Kidney epithelial cell (primary cell): ENCODE measurements around the gene ZNF526. TPM values are rescaled to one million over a fixed set of nuclear protein-coding genes. Genes with fewer than 3 reads are reported as not detected.

ENCODE experiments used
- DNase-seq: peaks from one replicate; pipeline ENCODE4 v3.0.0-alpha.2; 2010; ENCODE audit warnings: low read depth
- H3K27me3 ChIP-seq: 2 replicates; pipeline ENCODE4 v1.6.0; 2011; ENCODE audit warnings: low read length; ENCODE audit not compliant: control insufficient read depth, insufficient read depth
- H3K36me3 ChIP-seq: 2 replicates; pipeline ENCODE4 v1.5.1; 2011; ENCODE audit warnings: low read length; ENCODE audit not compliant: control insufficient read depth, insufficient read depth
- H3K4me3 ChIP-seq: 2 replicates; pipeline ENCODE4 v1.5.1; 2011; ENCODE audit warnings: low read depth, mild to moderate bottlenecking, control low read depth, low read length
- CTCF ChIP-seq: IDR thresholded peaks from 2 replicates; pipeline ENCODE4 v1.5.1; 2011; ENCODE audit warnings: mild to moderate bottlenecking, moderate library complexity, low read length, control low read depth, inconsistent platforms; ENCODE audit not compliant: insufficient read depth, poor library complexity, severe bottlenecking
- total RNA-seq: library from RNA; depleted of rRNA; stranded (reverse); fragments of >200 nt; gene quantifications from 2 replicates; pipeline ENCODE4 v1.2.3, GENCODE V29; 2015

The ZNF526 gene
- total RNA-seq, 1 donor from 2014 or later = 6.1 TPM

GRCh38 chr19:42250666-42251531 lies 30.8 kb downstream of the ZNF526 start:
- H3K36me3 ChIP-seq = peaks cover 3% of the 10 kb centered on the region
- no peaks in the 10 kb centered on the region for H3K27me3 ChIP-seq
- no peak for DNase-seq
- no peak for TF ChIP-seq CTCF
- peak overlapping the region; percentile 4 for H3K4me3 ChIP-seq

GRCh38 chr19:42251572-42252358 lies 31.7 kb downstream of the ZNF526 start:
- no peaks in the 10 kb centered on the region for H3K27me3 ChIP-seq
- no peak overlapping the region for H3K4me3 ChIP-seq
- H3K36me3 ChIP-seq = peaks cover 3% of the 10 kb centered on the region
- no peak for DNase-seq
- no peak for TF ChIP-seq CTCF

- H3K36me3 ChIP-seq = peaks cover 3% of the 10 kb centered on the region
- H3K4me3 ChIP-seq = peak overlapping the region; percentile 99
- TF ChIP-seq CTCF = no peak
- DNase-seq = no peak
- H3K27me3 ChIP-seq = no peaks in the 10 kb centered on the region
Measured at GRCh38 chr19:42252365-42253244, 32.5 kb downstream of the ZNF526 start.

- Histone ChIP-seq H3K4me3 (peak overlapping the region; percentile 99), H3K27me3 (no peaks in the 10 kb centered on the region), H3K36me3 (peaks cover 3% of the 10 kb centered on the region)
- no peak for TF ChIP-seq CTCF
- no peak for DNase-seq
Measured at GRCh38 chr19:42253245-42254088, 33.4 kb downstream of the ZNF526 start.
